OCI-LY7 (cell line): ENCODE results near the gene ULK1. TPM values are rescaled to one million over a fixed set of nuclear protein-coding genes. Genes with fewer than 3 reads are reported as not detected.

ENCODE experiments used
- BruUV-seq: library from RNA; stranded (reverse); fragments of 400-500 nt; replicated peaks from 2 replicates; lab custom pipeline; 2021; lab: Mats Ljungman, UMichigan
- CTCF ChIA-PET: fragments of 300-600 bp; sonication (Branson Sonifier 250); formaldehyde crosslinking; loops from one replicate; lab custom pipeline; 2022; ENCODE audit warnings: antibody characterized with exemption; ENCODE audit not compliant: unreplicated experiment; lab: Charles Lee
- POLR2A ChIA-PET: fragments of 300-600 bp; sonication (Branson Sonifier 250); formaldehyde crosslinking; loops from one replicate; lab custom pipeline; 2022; ENCODE audit warnings: antibody characterized with exemption; lab: Charles Lee
- DNase-seq: peaks from one replicate; pipeline ENCODE4 v3.0.0-alpha.2; 2015; ENCODE audit warnings: low spot score
- H2AFZ ChIP-seq: fragments of 200-600 bp; sonication (generic), shearing (Covaris generic); 2 replicates; pipeline ENCODE4 v1.6.1; 2014; ENCODE audit warnings: mild to moderate bottlenecking, antibody characterized with exemption, low read length, moderate library complexity
- H3K27ac ChIP-seq: fragments of 200-600 bp; sonication (generic); 2 replicates; pipeline ENCODE4 v1.5.1; 2014; ENCODE audit warnings: mixed run types, low read depth, mild to moderate bottlenecking, moderate library complexity, low read length, inconsistent platforms; ENCODE audit not compliant: poor library complexity, severe bottlenecking
- H3K36me3 ChIP-seq: fragments of 200-600 bp; sonication (generic); 2 replicates; pipeline ENCODE4 v1.6.1; 2014; ENCODE audit warnings: mild to moderate bottlenecking, antibody characterized with exemption, low read length, moderate library complexity, mixed read lengths; ENCODE audit not compliant: insufficient read depth
- H3K4me1 ChIP-seq: fragments of 200-600 bp; sonication (generic); 2 replicates; pipeline ENCODE4 v1.5.1; 2014; ENCODE audit warnings: mild to moderate bottlenecking, low read length; ENCODE audit not compliant: insufficient read depth, poor library complexity, severe bottlenecking
- H3K4me2 ChIP-seq: fragments of 200-600 bp; sonication (generic); 2 replicates; pipeline ENCODE4 v1.6.1; 2014; ENCODE audit warnings: mild to moderate bottlenecking, low read length
- H3K4me3 ChIP-seq: fragments of 200-600 bp; sonication (generic); 2 replicates; pipeline ENCODE4 v1.5.1; 2014; ENCODE audit warnings: mild to moderate bottlenecking, low read depth, low read length; ENCODE audit not compliant: poor library complexity, severe bottlenecking
- H3K79me2 ChIP-seq: fragments of 200-600 bp; sonication (generic); 2 replicates; pipeline ENCODE4 v1.6.1; 2016; ENCODE audit warnings: low read depth, mild to moderate bottlenecking, low read length, moderate library complexity, mixed read lengths; ENCODE audit not compliant: insufficient read depth
- H3K9me2 ChIP-seq: fragments of 200-600 bp; sonication (generic); 2 replicates; pipeline ENCODE4 v1.6.1; 2016; ENCODE audit warnings: mild to moderate bottlenecking, low read length, mixed read lengths; ENCODE audit not compliant: insufficient read depth
- H3K9me3 ChIP-seq: fragments of 200-600 bp; sonication (generic); 2 replicates; pipeline ENCODE4 v1.6.1; 2014; ENCODE audit warnings: mild to moderate bottlenecking, mixed run types, low read length, mixed read lengths
- H4K20me1 ChIP-seq: fragments of 200-600 bp; sonication (generic); 2 replicates; pipeline ENCODE4 v1.6.1; 2014; ENCODE audit warnings: mild to moderate bottlenecking, antibody characterized with exemption, low read length, moderate library complexity, mixed read lengths; ENCODE audit not compliant: insufficient read depth
- CTCF ChIP-seq: fragments of 200-600 bp; sonication (generic); conservative IDR thresholded peaks from 2 replicates; pipeline ENCODE4 v1.5.1; 2014; ENCODE audit warnings: mild to moderate bottlenecking, antibody characterized with exemption, low read length, moderate library complexity, mixed read lengths
- EZH2phosphoT487 ChIP-seq: fragments of 200-600 bp; sonication (generic); IDR thresholded peaks from 2 replicates; pipeline ENCODE4 v1.6.1; 2018; ENCODE audit warnings: low read depth, borderline replicate concordance, mild to moderate bottlenecking, mixed run types, antibody characterized with exemption, low read length, moderate library complexity, mixed read lengths
- intact Hi-C: fragments of 100-400 bp; cut with micrococcal nuclease; formaldehyde crosslinking; loops from one replicate; pipeline ENCODE4 v1.10.0; 2022; ENCODE audit not compliant: unreplicated experiment
- total RNA-seq, 2 experiments: library from RNA; depleted of rRNA in 1 of 2; stranded (reverse); fragments of >200 nt in 1 of 2; shearing (Covaris generic) in 1 of 2; gene quantifications; 2 replicates each; pipeline ENCODE4 v1.2.3, GENCODE V29; 2014 to 2022

The ULK1 gene
- total RNA-seq, 2 experiments from 2014 or later = 4.3 to 15.5 TPM

DNA sequence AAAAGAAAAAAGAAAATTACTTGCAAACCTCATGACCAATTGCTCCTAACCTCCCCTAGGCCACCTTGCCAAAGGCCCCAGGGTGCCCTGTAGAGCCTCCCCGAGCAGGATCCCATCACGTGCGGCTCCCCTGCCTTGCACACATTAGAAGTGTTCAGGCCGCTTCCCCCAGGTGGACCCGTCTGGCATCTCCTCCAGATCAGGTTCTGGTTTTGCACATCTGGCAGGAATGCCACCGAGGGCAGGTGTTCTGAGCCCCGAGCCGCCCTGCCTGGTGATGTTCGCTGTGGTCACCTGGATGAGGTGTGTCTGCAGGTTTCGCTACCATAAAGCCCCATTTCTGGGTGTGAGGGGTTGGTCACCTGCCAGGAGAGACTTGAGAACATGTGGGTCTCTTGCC is 47.0 kb upstream of the ULK1 start:
- Histone ChIP-seq H3K36me3 (no peaks in the 10 kb centered on the region), H3K4me1 (no peaks in the 10 kb centered on the region), H3K79me2 (no peaks in the 10 kb centered on the region), H3K9me2 (no peaks in the 10 kb centered on the region), H3K27ac (no peak overlapping the region), H3K4me3 (no peak overlapping the region), H4K20me1 (no peaks in the 10 kb centered on the region), H3K9me3 (no peaks in the 10 kb centered on the region), H2AFZ (no peak overlapping the region), H3K4me2 (no peak overlapping the region)
- no TSS peak for BruUV-seq
- POLR2A ChIA-PET = no interaction called here
- TF ChIP-seq CTCF (no peak), EZH2phosphoT487 (no peak)
- DNase-seq = no peak
- CTCF ChIA-PET = no interaction called here
- intact Hi-C loops = no loop called here

- Histone ChIP-seq H3K9me2 (no peaks in the 10 kb centered on the region), H3K79me2 (no peaks in the 10 kb centered on the region), H3K4me3 (no peak overlapping the region), H3K27ac (no peak overlapping the region), H3K36me3 (no peaks in the 10 kb centered on the region), H3K9me3 (no peaks in the 10 kb centered on the region), H3K4me2 (no peak overlapping the region), H3K4me1 (no peaks in the 10 kb centered on the region), H4K20me1 (no peaks in the 10 kb centered on the region), H2AFZ (no peak overlapping the region)
- no TSS peak for BruUV-seq
- POLR2A ChIA-PET = no interaction called here
- DNase-seq = no peak
- TF ChIP-seq EZH2phosphoT487 = no peak
- no peak for TF ChIP-seq CTCF
- intact Hi-C loops = no loop called here
- CTCF ChIA-PET = no interaction called here
Measured at GRCh38 chr12:131848753-131849152, 45.7 kb upstream of the ULK1 start.

DNA sequence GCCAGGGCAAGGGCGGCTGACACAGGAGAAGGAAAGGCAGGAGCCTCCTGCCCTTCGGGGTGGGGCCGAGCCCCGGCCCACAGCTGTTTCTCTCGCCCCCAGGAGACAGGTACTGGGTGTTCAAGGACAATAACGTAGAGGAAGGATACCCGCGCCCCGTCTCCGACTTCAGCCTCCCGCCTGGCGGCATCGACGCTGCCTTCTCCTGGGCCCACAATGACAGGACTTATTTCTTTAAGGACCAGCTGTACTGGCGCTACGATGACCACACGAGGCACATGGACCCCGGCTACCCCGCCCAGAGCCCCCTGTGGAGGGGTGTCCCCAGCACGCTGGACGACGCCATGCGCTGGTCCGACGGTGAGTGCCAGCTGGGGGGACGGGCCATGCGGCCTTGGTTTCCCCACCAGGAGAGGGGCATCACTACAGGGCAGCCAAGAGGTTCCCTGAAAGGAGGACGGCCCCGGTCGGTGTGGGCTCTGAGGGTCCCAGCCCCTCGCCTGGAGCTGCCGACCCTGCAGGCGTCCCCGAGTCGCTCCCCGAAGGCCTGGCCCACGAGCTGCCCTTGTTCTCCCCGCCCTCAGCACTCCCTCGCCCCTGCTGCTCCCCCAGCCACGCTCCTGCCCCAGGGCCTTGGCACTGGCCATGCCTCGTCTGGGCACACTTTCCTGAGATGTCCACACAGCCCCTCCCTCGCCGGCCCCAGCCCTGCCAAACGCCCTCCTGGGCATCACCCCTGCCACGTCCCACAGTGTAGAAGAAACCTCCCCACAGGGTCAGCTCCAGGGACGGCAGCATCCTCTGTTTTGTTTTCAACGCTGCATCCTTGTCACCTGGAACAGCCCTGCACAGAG is 44.5 kb upstream of the ULK1 start:
- intact Hi-C loops = loop anchor here (5.0 kb wide), 1 partner anchor 152 kb away; no protein-coding TSS in a partner anchor
- Histone ChIP-seq H3K9me2 (no peaks in the 10 kb centered on the region), H3K36me3 (no peaks in the 10 kb centered on the region), H3K4me1 (no peaks in the 10 kb centered on the region), H3K27ac (no peak overlapping the region), H3K4me3 (no peak overlapping the region), H3K9me3 (no peaks in the 10 kb centered on the region), H3K4me2 (no peak overlapping the region), H2AFZ (no peak overlapping the region), H4K20me1 (no peaks in the 10 kb centered on the region), H3K79me2 (no peaks in the 10 kb centered on the region)
- DNase-seq = no peak
- TF ChIP-seq EZH2phosphoT487 = no peak
- TF ChIP-seq CTCF = no peak
- BruUV-seq = no TSS peak
- CTCF ChIA-PET = no interaction called here
- POLR2A ChIA-PET = no interaction called here
